AG09319 (cell line): Measurements from ENCODE around the gene NOTO.
A peak's percentile ranks its signal among the peaks of the same experiment; 100 is the strongest.

Experiments used
- DNase-seq: peaks from one replicate; pipeline ENCODE4 v3.0.0-alpha.2; 2010; ENCODE audit warnings: low read depth; ENCODE audit errors: extremely low read depth
- TF ChIP-seq, protein P1 (sequence below): IDR thresholded peaks from 2 replicates; pipeline ENCODE4 v1.5.1; 2011; ENCODE audit warnings: low read depth, mild to moderate bottlenecking, inconsistent platforms, low read length, moderate library complexity

NOTO gene

DNA sequence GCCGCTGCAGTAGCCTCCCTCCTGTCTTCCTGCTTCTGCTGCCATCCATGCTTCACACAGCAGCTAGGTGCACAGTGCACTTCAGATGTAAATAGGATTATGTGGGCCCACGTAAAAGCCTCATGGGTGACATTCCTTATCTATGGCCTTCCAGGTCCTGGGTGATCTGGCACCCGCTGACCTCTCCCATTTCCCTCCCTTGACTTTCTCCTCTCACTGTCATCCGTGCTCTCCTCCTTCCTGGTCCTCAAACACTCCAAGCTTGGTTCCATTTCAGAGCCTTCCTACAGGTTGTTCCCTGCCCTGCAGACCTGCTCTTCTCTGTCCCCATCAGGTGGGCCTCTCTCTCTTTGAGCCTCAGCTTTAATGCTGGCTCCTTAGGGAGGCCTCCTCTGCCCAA is 7.6 kb downstream of the NOTO start:
- TF ChIP-seq, protein P1, sequence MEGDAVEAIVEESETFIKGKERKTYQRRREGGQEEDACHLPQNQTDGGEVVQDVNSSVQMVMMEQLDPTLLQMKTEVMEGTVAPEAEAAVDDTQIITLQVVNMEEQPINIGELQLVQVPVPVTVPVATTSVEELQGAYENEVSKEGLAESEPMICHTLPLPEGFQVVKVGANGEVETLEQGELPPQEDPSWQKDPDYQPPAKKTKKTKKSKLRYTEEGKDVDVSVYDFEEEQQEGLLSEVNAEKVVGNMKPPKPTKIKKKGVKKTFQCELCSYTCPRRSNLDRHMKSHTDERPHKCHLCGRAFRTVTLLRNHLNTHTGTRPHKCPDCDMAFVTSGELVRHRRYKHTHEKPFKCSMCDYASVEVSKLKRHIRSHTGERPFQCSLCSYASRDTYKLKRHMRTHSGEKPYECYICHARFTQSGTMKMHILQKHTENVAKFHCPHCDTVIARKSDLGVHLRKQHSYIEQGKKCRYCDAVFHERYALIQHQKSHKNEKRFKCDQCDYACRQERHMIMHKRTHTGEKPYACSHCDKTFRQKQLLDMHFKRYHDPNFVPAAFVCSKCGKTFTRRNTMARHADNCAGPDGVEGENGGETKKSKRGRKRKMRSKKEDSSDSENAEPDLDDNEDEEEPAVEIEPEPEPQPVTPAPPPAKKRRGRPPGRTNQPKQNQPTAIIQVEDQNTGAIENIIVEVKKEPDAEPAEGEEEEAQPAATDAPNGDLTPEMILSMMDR = no peak

DNA sequence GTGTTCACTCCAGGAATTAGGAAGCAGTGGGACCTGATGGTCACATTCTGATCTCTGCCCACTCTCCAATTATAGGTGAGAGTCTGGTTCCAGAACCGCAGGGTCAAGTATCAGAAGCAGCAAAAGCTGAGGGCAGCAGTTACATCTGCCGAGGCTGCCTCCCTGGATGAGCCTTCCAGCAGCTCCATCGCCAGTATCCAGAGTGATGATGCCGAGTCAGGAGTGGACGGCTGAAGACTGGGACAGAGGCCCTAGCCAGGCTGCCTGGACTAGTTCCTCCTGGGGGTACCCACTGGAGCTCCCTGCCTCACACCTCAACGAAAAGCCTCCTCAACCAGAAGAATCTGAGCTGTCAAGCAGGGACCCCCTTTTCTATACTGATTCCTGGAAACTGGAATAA is 8.3 kb downstream of the NOTO start:
- no peak for DNase-seq
- TF ChIP-seq, protein P1 = no peak

More for the DNA sequence above, 7.6 kb downstream of the NOTO start:
- no peak for DNase-seq

- TF ChIP-seq, protein P1 = no peak
- no peak for DNase-seq
Observed at GRCh38 chr2:73212098-73212447, 9.7 kb downstream of the NOTO start.

- peak; percentile 38 for DNase-seq
- TF ChIP-seq, protein P1 = peak; percentile 97
Observed at GRCh38 chr2:73212448-73213176, 10.2 kb downstream of the NOTO start.

DNA sequence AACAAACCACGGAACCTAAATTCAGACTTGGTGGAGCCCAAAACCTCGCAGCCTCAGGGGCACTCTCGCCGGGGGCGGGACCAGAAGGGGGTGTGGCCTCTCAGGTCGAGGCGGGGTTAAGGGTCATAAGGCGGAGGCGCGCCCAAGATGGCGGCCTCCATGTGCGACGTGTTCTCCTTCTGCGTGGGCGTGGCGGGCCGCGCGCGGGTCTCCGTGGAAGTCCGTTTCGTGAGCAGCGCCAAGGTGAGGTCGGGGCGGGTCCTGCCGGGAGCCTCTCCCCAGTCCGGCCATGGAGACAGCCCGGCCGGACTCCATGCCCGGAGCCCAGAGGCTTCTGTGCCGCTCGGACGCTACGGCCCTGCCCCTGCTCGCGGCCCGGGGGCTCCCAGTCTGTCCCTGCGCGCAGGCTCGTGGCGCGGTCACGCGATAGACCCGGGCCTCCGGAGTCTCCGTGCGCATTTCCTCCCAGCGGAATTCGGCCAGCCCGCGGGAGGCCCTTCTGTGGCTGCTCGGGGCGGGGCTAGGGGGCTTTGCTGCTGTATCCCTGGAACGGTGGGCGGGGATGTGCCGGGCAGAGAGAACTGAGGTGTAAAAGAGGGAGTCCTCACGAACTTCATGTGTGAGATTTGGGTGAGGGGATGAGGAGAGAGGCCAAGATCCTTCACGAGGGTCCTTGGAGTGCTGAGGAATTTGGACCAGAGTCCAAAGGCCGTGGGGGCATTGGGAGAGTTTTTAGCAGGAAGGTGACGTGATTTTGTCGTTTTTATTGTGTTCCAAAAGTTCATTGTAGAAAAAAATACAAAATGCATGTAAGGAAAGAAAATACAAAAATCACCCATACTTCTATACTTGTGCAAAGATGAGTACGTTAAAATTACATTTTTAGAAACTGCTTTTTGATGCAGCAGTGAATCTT is 12.0 kb downstream of the NOTO start, which contains the start of gene SMYD5:
Gene SMYD5 (plus strand): TSS at position 126 of the 916 bp plus-strand sequence. CDS start 22 bp downstream, at position 148.
- DNase-seq = peak; percentile 55
- TF ChIP-seq, protein P1 = no peak

DNA sequence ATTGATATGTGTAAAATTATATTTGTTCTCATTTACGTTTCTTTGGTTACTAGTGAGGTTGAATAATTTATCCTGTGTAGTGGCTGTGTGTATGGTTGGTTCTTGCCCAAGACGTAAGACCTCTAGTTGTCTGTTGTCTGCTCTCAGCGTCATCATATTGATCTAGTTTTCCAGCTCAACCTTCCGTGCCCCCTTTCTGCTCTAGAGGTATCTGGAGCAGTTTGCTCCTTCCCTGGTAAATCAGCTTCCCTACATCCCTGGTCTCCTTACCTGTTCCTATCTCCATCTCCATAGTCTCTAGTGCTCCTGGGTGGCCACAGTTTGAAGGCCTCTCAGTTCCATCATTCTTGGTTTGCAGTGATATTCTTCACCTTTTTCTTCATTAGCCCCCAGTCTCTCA is 12.9 kb downstream of the NOTO start:
- TF ChIP-seq, protein P1 = no peak
- no peak for DNase-seq

- TF ChIP-seq, protein P1 = no peak
- DNase-seq = no peak
Observed at GRCh38 chr2:73217160-73217559, 14.8 kb downstream of the NOTO start.
